Thymus (tissue), 11 donors: ENCODE measurements around the gene UBTD1. TPM values are rescaled to one million over a fixed set of nuclear protein-coding genes. Genes with fewer than 3 reads are reported as not detected.
"Not testable (repeated sequence)": the region's sequence is repeated elsewhere in the genome, so short reads cannot be mapped to it uniquely, and the experiment has no call there.

Experiments
- DNase-seq, 9 donors: peaks; one replicate each; pipeline ENCODE4 v3.0.0-alpha.2; 2013; ENCODE audit warnings: low spot score in 9 of 9, low read depth in 6 of 9, missing footprints in 1 of 9
- H3K27ac ChIP-seq, 2 donors: one replicate each; pipeline ENCODE4 v1.5.1; 2013; ENCODE audit warnings: control low read depth in 1 of 2, low read depth in 1 of 2, low read length in 1 of 2, mild to moderate bottlenecking in 1 of 2, moderate library complexity in 1 of 2
- H3K27me3 ChIP-seq, 2 donors: one replicate each; pipeline ENCODE4 v1.5.1; 2013; ENCODE audit warnings: low read length in 1 of 2; ENCODE audit not compliant: control insufficient read depth in 2 of 2, insufficient read depth in 1 of 2
- H3K36me3 ChIP-seq, 2 donors: one replicate each; pipeline ENCODE4 v1.5.1; 2013; ENCODE audit warnings: low read length in 1 of 2, mild to moderate bottlenecking in 1 of 2, moderate library complexity in 1 of 2; ENCODE audit not compliant: control insufficient read depth in 2 of 2, insufficient read depth in 2 of 2
- H3K4me1 ChIP-seq, 2 donors: one replicate each; pipeline ENCODE4 v1.5.1; 2013; ENCODE audit warnings: low read length in 2 of 2; ENCODE audit not compliant: control insufficient read depth in 2 of 2, insufficient read depth in 2 of 2
- H3K4me3 ChIP-seq, 2 donors: one replicate each; pipeline ENCODE4 v1.5.1; 2013; ENCODE audit warnings: low read length in 2 of 2, control low read depth in 1 of 2, mild to moderate bottlenecking in 1 of 2
- H3K9me3 ChIP-seq, 2 donors: one replicate each; pipeline ENCODE4 v1.5.1; 2013; ENCODE audit warnings: low read length in 1 of 2, mild to moderate bottlenecking in 1 of 2; ENCODE audit not compliant: control insufficient read depth in 2 of 2, insufficient read depth in 1 of 2
- WGBS: extraction: QIAGEN DNeasy Blood & Tissue Kit; methylation state at CpG from one replicate; pipeline ENCODE4 v1.1.7; 2013; 5-methylcytosine and 5-hydroxymethylcytosine counted together
- polyA plus RNA-seq: library from polyadenylated mRNA; stranded (reverse); fragments of 200-250 nt; gene quantifications from one replicate; pipeline ENCODE4 v1.2.3, GENCODE V29; 2013
- total RNA-seq: library from RNA; stranded (reverse); fragments of 120-200 nt; gene quantifications from one replicate; pipeline ENCODE4 v1.2.4, GENCODE V29; 2013
- donor health status: healthy.

UBTD1 gene
- total and polyA plus RNA-seq, 2 donors, result 2.5 to 7.8 TPM

GRCh38 chr10:97475936-97476594 is 22.7 kb upstream of the UBTD1 start:
- no peak overlapping the region for H3K27ac ChIP-seq

DNA sequence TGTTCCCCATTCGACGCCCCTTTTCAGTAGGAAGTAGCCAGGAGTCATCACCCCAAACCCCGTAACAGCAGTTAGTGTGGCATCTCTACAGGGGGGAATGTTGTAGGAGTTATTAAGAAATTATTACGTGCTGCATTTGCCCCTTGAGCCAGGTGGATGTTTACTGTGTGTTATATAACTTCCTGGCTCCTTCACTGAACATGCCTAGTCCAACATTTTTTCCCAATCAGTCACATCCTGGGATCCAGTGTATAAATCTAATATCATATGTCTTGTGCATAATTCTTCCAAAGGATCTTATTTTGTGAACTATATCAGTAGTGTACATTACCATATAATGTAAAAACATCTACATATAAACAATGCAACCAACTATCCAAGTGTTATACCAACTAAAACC is 19.3 kb upstream of the UBTD1 start:
- H3K36me3 ChIP-seq, result peaks cover 50 to 78% of the 10 kb centered on the region in 2 donors
- not testable (repeated sequence) for DNase-seq, H3K27me3 ChIP-seq, H3K9me3 ChIP-seq, H3K4me3 ChIP-seq, H3K4me1 ChIP-seq, H3K27ac ChIP-seq
- 99% methylated on average over 4 of the region's 4 CpGs for WGBS

More at GRCh38 chr10:97475936-97476594, 22.7 kb upstream of the UBTD1 start:
- no peaks in the 10 kb centered on the region for H3K9me3 ChIP-seq
- no peak for DNase-seq
- no peaks in the 10 kb centered on the region for H3K4me1 ChIP-seq
- H3K36me3 ChIP-seq, result peaks cover 64 to 88% of the 10 kb centered on the region in 2 donors
- 97% methylated on average over 2 of the region's 2 CpGs for WGBS
- no peaks in the 10 kb centered on the region for H3K27me3 ChIP-seq
- no peak overlapping the region for H3K4me3 ChIP-seq

DNA sequence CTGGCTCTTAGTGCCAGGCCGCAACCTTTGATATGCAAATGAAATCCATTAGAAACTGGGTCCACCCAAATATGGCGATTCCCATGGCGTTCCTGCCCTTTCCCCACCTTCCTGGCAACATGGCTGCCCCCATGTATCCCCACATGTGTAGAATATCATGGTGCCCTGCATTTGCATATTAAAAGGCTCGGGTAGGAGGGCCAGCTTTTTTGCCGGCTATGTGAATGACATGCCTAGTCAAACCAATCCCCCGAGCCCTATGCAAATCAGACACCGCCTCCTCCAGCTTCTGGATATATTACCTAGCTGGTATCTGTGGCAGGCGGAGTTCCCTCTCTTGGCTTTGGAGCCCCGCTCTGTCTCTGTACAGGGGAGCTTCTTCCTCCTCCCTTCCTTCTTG is 18.8 kb upstream of the UBTD1 start:
- H3K4me3 ChIP-seq, result no peak overlapping the region
- WGBS, result 87% methylated on average over 9 of the region's 9 CpGs
- DNase-seq, result no peak
- peaks cover 0 to 3% of the 10 kb centered on the region in 2 donors for H3K4me1 ChIP-seq
- no peak overlapping the region for H3K27ac ChIP-seq
- peaks cover 48 to 75% of the 10 kb centered on the region in 2 donors for H3K36me3 ChIP-seq
- no peaks in the 10 kb centered on the region for H3K9me3 ChIP-seq
- no peaks in the 10 kb centered on the region for H3K27me3 ChIP-seq

GRCh38 chr10:97481071-97481470 is 17.7 kb upstream of the UBTD1 start:
- no peak for DNase-seq
- peaks cover 44 to 65% of the 10 kb centered on the region in 2 donors for H3K36me3 ChIP-seq
- WGBS, result over 99% methylated on average over 4 of the region's 4 CpGs
- no peaks in the 10 kb centered on the region for H3K27me3 ChIP-seq
- H3K4me3 ChIP-seq, result no peak overlapping the region
- no peaks in the 10 kb centered on the region for H3K9me3 ChIP-seq
- H3K4me1 ChIP-seq, result peaks cover 0 to 3% of the 10 kb centered on the region in 2 donors
- no peak overlapping the region for H3K27ac ChIP-seq

DNA sequence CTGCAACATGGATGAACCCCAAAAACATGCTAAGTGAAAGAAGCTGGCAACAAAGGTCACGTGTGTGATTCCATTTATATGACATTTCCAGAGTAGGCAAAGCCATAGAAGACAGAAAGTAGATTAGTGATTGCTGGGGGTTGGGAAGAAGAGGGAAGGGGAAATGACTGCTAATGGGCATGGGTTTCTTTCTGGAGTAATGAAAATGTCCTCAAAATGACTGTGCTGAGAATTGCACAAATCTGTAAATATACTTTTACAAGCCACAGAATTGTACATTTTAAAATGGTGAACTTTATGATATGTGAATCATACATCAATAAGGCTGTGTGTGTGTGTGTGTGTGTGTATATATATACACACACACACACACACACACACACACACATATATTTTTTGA is 16.3 kb upstream of the UBTD1 start:
- no peak for DNase-seq
- Histone ChIP-seq H3K27me3 (no peaks in the 10 kb centered on the region), H3K4me3 (no peak overlapping the region), H3K4me1 (peaks cover 0 to 3% of the 10 kb centered on the region in 2 donors), H3K36me3 (peaks cover 32 to 52% of the 10 kb centered on the region in 2 donors), H3K27ac (no peak overlapping the region), H3K9me3 (no peaks in the 10 kb centered on the region)
- 100% methylated on average over 1 of the region's 1 CpG for WGBS

DNA sequence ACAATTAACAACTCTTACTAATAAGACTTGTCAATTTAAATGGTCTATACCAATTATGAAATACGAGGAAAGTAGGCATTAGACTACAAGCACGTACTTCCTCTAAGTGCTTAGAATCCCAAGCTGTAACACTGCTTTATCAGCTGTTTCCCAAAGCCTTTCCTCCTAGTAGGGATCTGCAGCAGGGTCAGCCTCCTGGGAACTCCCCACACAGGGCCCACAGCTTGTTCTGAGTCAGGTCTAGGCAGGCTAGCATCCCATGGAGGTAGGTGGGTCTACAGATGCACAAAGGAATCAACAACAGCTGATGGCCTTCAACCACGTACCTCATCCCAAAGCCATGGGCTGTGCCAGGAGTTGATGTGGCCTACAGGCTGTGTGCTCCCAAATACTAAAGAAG is 15.2 kb upstream of the UBTD1 start:
- Histone ChIP-seq H3K9me3 (no peaks in the 10 kb centered on the region), H3K4me3 (no peak overlapping the region), H3K27ac (peak overlapping the region; percentile 8 to 37), H3K4me1 (peaks cover 0 to 3% of the 10 kb centered on the region in 2 donors), H3K27me3 (no peaks in the 10 kb centered on the region), H3K36me3 (peaks cover 22 to 42% of the 10 kb centered on the region in 2 donors)
- no peak for DNase-seq
- 95% methylated on average over 3 of the region's 3 CpGs for WGBS

GRCh38 chr10:97483921-97484320 is 14.8 kb upstream of the UBTD1 start:
- H3K27me3 ChIP-seq, result no peaks in the 10 kb centered on the region
- no peaks in the 10 kb centered on the region for H3K9me3 ChIP-seq
- peak overlapping the region in 1 of 2 donors; percentile 37 for H3K27ac ChIP-seq
- H3K4me1 ChIP-seq, result peaks cover 0 to 3% of the 10 kb centered on the region in 2 donors
- no peak for DNase-seq
- no peak overlapping the region for H3K4me3 ChIP-seq
- peaks cover 20 to 39% of the 10 kb centered on the region in 2 donors for H3K36me3 ChIP-seq
- WGBS, result 98% methylated on average over 1 of the region's 1 CpG

GRCh38 chr10:97485647-97486281 is 13.0 kb upstream of the UBTD1 start:
- Histone ChIP-seq H3K36me3 (peaks cover 12 to 24% of the 10 kb centered on the region in 2 donors), H3K4me1 (peaks cover 0 to 5% of the 10 kb centered on the region in 2 donors), H3K27me3 (no peaks in the 10 kb centered on the region), H3K4me3 (no peak overlapping the region), H3K9me3 (no peaks in the 10 kb centered on the region), H3K27ac (no peak overlapping the region)
- no peak for DNase-seq
- 98% methylated on average over 4 of the region's 4 CpGs for WGBS

DNA sequence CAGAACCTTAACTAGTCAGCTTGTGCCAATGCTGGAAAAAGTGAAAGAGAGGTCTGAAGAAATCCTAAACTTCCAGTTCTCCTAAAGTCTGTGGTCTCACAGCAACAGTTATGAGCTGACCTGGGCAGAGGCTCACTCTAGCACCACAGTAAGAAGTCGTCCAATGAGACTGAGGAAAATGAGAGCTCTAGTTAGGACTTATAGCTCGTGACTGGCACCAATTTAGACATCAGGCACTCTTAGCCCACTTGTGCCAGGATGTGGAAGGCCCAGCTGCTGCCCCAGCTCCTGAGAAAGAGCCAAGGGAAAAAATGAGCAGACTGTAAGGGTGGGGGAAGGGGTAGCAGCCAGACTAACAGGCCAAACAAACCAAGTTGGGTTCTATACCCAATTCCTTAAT is 8.1 kb upstream of the UBTD1 start:
- 97% methylated on average over 2 of the region's 2 CpGs for WGBS
- H3K4me3 ChIP-seq, result no peak overlapping the region
- peaks cover 0 to 6% of the 10 kb centered on the region in 2 donors for H3K36me3 ChIP-seq
- H3K4me1 ChIP-seq, result peaks cover 6 to 12% of the 10 kb centered on the region in 2 donors
- no peaks in the 10 kb centered on the region for H3K9me3 ChIP-seq
- H3K27ac ChIP-seq, result no peak overlapping the region
- no peak for DNase-seq
- H3K27me3 ChIP-seq, result no peaks in the 10 kb centered on the region
